Stomach (tissue), 4 donors: ENCODE measurements around the gene SRSF1.

Experiments used
- CTCF ChIP-seq, 7 experiments: fragments of 450-650 bp in 4 of 7; fragments of 200-600 bp in 3 of 7; sonication (generic) in 3 of 7; IDR thresholded peaks; one replicate each; pipeline ENCODE4 v1.5.1; 2016 to 2019; ENCODE audit warnings: antibody characterized with exemption in 7 of 7, control low read depth in 2 of 7, mild to moderate bottlenecking in 1 of 7
- EP300 ChIP-seq: sonication (generic); formaldehyde crosslinking; IDR thresholded peaks from one replicate; pipeline ENCODE4 v1.6.1; 2017; ENCODE audit warnings: antibody characterized with exemption

GRCh38 chr17:57956291-57957119 lies 50.5 kb downstream of the SRSF1 start:
- TF ChIP-seq CTCF (IDR thresholded peaks at IDR 0.05) (no peak), EP300 (no peak)
